NOMO-1 treated with DMSO at 0.1 percent for 48 hours (cell line): ENCODE measurements around the gene NRIP1.

Experiments
- DNase-seq: peaks from one replicate; lab custom pipeline; 2025; ENCODE audit not compliant: unreplicated experiment; lab: John Stamatoyannopoulos, UW

NRIP1 gene

GRCh38 chr21:15064576-15065391, at the start of gene NRIP1:
Gene NRIP1 (minus strand): TSS chr21:15065000. CDS start chr21:14968192, 96,808 bp downstream.
- peak; percentile 89 for DNase-seq

GRCh38 chr21:15112858-15113257, 48.1 kb upstream of the NRIP1 start:
- no peak for DNase-seq

GRCh38 chr21:15108801-15109200, 44.0 kb upstream of the NRIP1 start:
- DNase-seq: no peak

GRCh38 chr21:15104470-15104869, 39.7 kb upstream of the NRIP1 start:
- DNase-seq: no peak

- no peak for DNase-seq
Observed at GRCh38 chr21:15098908-15099307, 34.1 kb upstream of the NRIP1 start.

- no peak for DNase-seq
Observed at GRCh38 chr21:15098181-15098580, 33.4 kb upstream of the NRIP1 start.

- no peak for DNase-seq
Observed at GRCh38 chr21:15097580-15097979, 32.8 kb upstream of the NRIP1 start.

GRCh38 chr21:15096146-15096545, 31.3 kb upstream of the NRIP1 start:
- DNase-seq: no peak

GRCh38 chr21:15095326-15095725, 30.5 kb upstream of the NRIP1 start:
- DNase-seq: no peak

- no peak for DNase-seq
Observed at GRCh38 chr21:15094706-15095105, 29.9 kb upstream of the NRIP1 start.

- DNase-seq: no peak
Observed at GRCh38 chr21:15093216-15093615, 28.4 kb upstream of the NRIP1 start.

- DNase-seq: no peak
Observed at GRCh38 chr21:15092745-15093144, 27.9 kb upstream of the NRIP1 start.

- no peak for DNase-seq
Observed at GRCh38 chr21:15090390-15090789, 25.6 kb upstream of the NRIP1 start.

GRCh38 chr21:15088488-15088887, 23.7 kb upstream of the NRIP1 start:
- DNase-seq: no peak

GRCh38 chr21:15084668-15085067, 19.9 kb upstream of the NRIP1 start:
- DNase-seq: no peak

GRCh38 chr21:15080526-15080925, 15.7 kb upstream of the NRIP1 start:
- DNase-seq: no peak

GRCh38 chr21:15079269-15079668, 14.5 kb upstream of the NRIP1 start:
- DNase-seq: no peak

- DNase-seq: no peak
Observed at GRCh38 chr21:15078180-15078579, 13.4 kb upstream of the NRIP1 start.

- DNase-seq: no peak
Observed at GRCh38 chr21:15077529-15078145, 12.8 kb upstream of the NRIP1 start.

GRCh38 chr21:15076730-15077129, 11.9 kb upstream of the NRIP1 start:
- DNase-seq: no peak

GRCh38 chr21:15071009-15071408, 6.2 kb upstream of the NRIP1 start:
- no peak for DNase-seq

- DNase-seq: peak; percentile 61
Observed at GRCh38 chr21:15066123-15066575, 1.3 kb upstream of the NRIP1 start.
